ENCODE results near the gene CEMIP2. TPM values are rescaled to one million over a fixed set of nuclear protein-coding genes. Genes with fewer than 3 reads are reported as not detected.

The CEMIP2 gene
- total RNA-seq, 6 donors from 2014 or later, result 113 to 277 (median 161) TPM

DNA sequence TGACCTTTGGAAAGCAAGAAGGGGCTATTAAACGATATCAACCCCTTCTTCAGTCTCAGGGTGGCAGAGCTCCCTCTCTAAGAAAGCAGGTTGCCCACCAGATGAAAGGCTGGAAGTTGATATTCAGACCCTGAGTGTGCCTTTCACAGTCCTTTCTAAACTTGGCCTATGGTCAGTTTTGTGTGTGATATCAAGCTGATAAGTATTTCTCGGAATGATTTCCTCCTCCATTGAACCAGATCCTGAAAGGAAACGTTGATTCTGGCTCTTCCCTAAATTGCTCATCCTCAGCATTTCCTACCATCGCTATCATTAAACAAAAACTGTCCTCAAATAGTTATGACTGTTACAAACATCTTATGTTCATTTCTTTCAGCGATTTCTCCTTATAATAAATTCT is 130.4 kb downstream of the CEMIP2 start:
- Histone ChIP-seq H3K27ac (peak overlapping the region; percentile 24 to 84 (median 61)), H3K4me3 (no peak overlapping the region), H3K36me3 (no peaks in the 10 kb centered on the region), H3K9me3 (no peaks in the 10 kb centered on the region), H3K4me1 (peaks cover 0 to 20% (median 9%) of the 10 kb centered on the region in 4 donors), H3K27me3 (no peaks in the 10 kb centered on the region)
- DNase-seq (no peak), ATAC-seq (ENCODE audit: low FRiP score in 2 of 2) (no peak)
- TF ChIP-seq EP300 (IDR thresholded peaks at IDR 0.05) (peak in 2 of 4 donors; percentile 41 to 67), POLR2AphosphoS5 (IDR thresholded peaks at IDR 0.05) (peak in 1 of 2 donors; percentile 47), CTCF (IDR thresholded peaks at IDR 0.05) (no peak)
- 45 to 54% methylated on average over 5 of the region's 5 CpGs for WGBS, 2 donors

- ATAC-seq (ENCODE audit: low FRiP score in 2 of 2) (no peak), DNase-seq (no peak)
Measured at GRCh38 chr9:71637375-71637774, 130.9 kb downstream of the CEMIP2 start.

GRCh38 chr9:71636143-71636839 is 132.0 kb downstream of the CEMIP2 start:
- Histone ChIP-seq H3K27ac (peak overlapping the region in 1 of 4 donors; percentile 84), H3K4me3 (no peak overlapping the region), H3K27me3 (no peaks in the 10 kb centered on the region), H3K36me3 (no peaks in the 10 kb centered on the region), H3K4me1 (peaks cover 0 to 27% (median 14%) of the 10 kb centered on the region in 4 donors), H3K9me3 (no peaks in the 10 kb centered on the region)
- ATAC-seq (ENCODE audit: low FRiP score in 2 of 2), result peak in 1 of 2 donors; percentile 37
- DNase-seq, result no peak
- 86 to 96% methylated on average over 5 of the region's 5 CpGs for WGBS, 2 donors
- TF ChIP-seq POLR2A (IDR thresholded peaks at IDR 0.05), result no peak
- TF ChIP-seq EP300 (IDR thresholded peaks at IDR 0.05), result no peak
- no peak for TF ChIP-seq CTCF (IDR thresholded peaks at IDR 0.05)
- TF ChIP-seq POLR2AphosphoS5 (IDR thresholded peaks at IDR 0.05), result no peak

More at GRCh38 chr9:71637375-71637774, 130.9 kb downstream of the CEMIP2 start:
- H3K4me3 ChIP-seq, result no peak overlapping the region
- no peaks in the 10 kb centered on the region for H3K27me3 ChIP-seq
- no peaks in the 10 kb centered on the region for H3K9me3 ChIP-seq
- whole genome bisulfite sequencing, 2 donors, result 62 to 65% methylated on average over 1 of the region's 1 CpG
- TF ChIP-seq EP300 (IDR thresholded peaks at IDR 0.05) (no peak), POLR2AphosphoS5 (IDR thresholded peaks at IDR 0.05) (no peak), POLR2A (IDR thresholded peaks at IDR 0.05) (no peak), CTCF (IDR thresholded peaks at IDR 0.05) (no peak)
- H3K27ac ChIP-seq, result peak overlapping the region in 3 of 4 donors; percentile 33 to 84 (median 47)
- peaks cover 0 to 21% (median 9%) of the 10 kb centered on the region in 4 donors for H3K4me1 ChIP-seq
- H3K36me3 ChIP-seq, result no peaks in the 10 kb centered on the region

DNA sequence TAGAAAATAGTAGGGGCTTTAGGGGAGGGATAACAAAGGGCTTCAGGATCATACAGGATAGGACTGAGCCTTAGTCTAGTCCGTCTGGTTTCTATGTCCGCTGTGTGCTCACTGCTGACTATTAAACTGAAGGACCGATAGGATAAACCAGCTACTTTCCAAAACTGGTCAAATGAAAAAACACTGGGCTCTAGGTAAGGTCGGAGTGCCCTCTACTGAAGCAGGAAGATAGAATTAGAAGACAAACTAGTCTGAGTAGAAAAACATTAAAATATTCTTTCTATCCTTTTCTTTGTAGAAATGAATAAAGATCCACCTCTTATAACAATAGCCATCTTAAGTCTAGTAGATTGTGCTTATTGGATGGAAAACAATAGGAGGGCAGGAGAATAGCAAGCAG is 133.6 kb downstream of the CEMIP2 start:
- TF ChIP-seq POLR2AphosphoS5 (IDR thresholded peaks at IDR 0.05) (no peak), CTCF (IDR thresholded peaks at IDR 0.05) (no peak), POLR2A (IDR thresholded peaks at IDR 0.05) (no peak), EP300 (IDR thresholded peaks at IDR 0.05) (no peak)
- no peaks in the 10 kb centered on the region for H3K36me3 ChIP-seq
- H3K4me3 ChIP-seq, result no peak overlapping the region
- 82 to 86% methylated on average over 4 of the region's 4 CpGs for WGBS, 2 donors
- H3K9me3 ChIP-seq, result no peaks in the 10 kb centered on the region
- no peak overlapping the region for H3K27ac ChIP-seq
- no peaks in the 10 kb centered on the region for H3K27me3 ChIP-seq
- DNase-seq (no peak), ATAC-seq (ENCODE audit: low FRiP score in 2 of 2) (no peak)
- peaks cover 9 to 30% (median 17%) of the 10 kb centered on the region in 4 donors for H3K4me1 ChIP-seq

Other genes with a start within 250 kb of the CEMIP2 start
- gene ABHD17B, start 142.7 kb upstream of the CEMIP2 start, total RNA-seq, result 10 to 100 TPM in 5 of 6 donors, 1 to 10 TPM in 1; 3.9 to 27.3 (median 12.8) TPM
- 10 to 100 TPM in 2 of 6 donors, 1 to 10 TPM in 4; 6.5 to 13.0 (median 9.0) TPM for gene C9orf85, start 143.1 kb upstream of the CEMIP2 start, total RNA-seq